IMR-90 (cell line): ENCODE data around the gene PAX5. TPM values are rescaled to one million over a fixed set of nuclear protein-coding genes. Genes with fewer than 3 reads are reported as not detected.

Experiments
- ATAC-seq: fragments of 200-7000 bp; cut with Tn5 transposase; 2 replicates; pipeline ENCODE4 v1.9.1; 2020; ENCODE audit warnings: low read depth, mild to moderate bottlenecking, moderate library complexity
- BruUV-seq: library from RNA; stranded (reverse); fragments of 400-500 nt; replicated peaks from 2 replicates; lab custom pipeline; 2021; lab: Mats Ljungman, UMichigan
- CTCF ChIA-PET: fragments of 300-600 bp; formaldehyde crosslinking; extraction: SDS; loops from one replicate; lab custom pipeline; 2021; ENCODE audit warnings: antibody characterized with exemption; lab: Yijun Ruan, JAX
- POLR2A ChIA-PET: fragments of 300-600 bp; sonication (Branson Sonifier 250); formaldehyde crosslinking; loops from one replicate; lab custom pipeline; 2022; ENCODE audit warnings: antibody characterized with exemption; ENCODE audit not compliant: unreplicated experiment; lab: Charles Lee
- DNase-seq: peaks from one replicate; pipeline ENCODE4 v3.0.0; 2013
- H2AFZ ChIP-seq: replicated peaks from 2 replicates; pipeline ENCODE3; 2013; ENCODE audit warnings: low read length, mild to moderate bottlenecking; ENCODE audit not compliant: poor library complexity
- H2AK5ac ChIP-seq: 2 replicates; pipeline ENCODE4 v1.6.1; 2013; ENCODE audit warnings: low read depth, low read length, inconsistent platforms
- H2AK9ac ChIP-seq: replicated peaks from 2 replicates; pipeline ENCODE3; 2013; ENCODE audit warnings: mild to moderate bottlenecking, low read depth, low read length, moderate library complexity; ENCODE audit not compliant: poor library complexity
- H2BK120ac ChIP-seq: 2 replicates; pipeline ENCODE4 v1.6.1; 2013; ENCODE audit warnings: low read depth, low read length, inconsistent platforms
- H2BK15ac ChIP-seq: 3 replicates; pipeline ENCODE4 v1.6.1; 2013; ENCODE audit warnings: low read depth, low read length, inconsistent platforms
- H2BK20ac ChIP-seq: 2 replicates; pipeline ENCODE4 v1.6.1; 2013; ENCODE audit warnings: low read depth, mild to moderate bottlenecking, inconsistent platforms, low read length, moderate library complexity
- H2BK5ac ChIP-seq: 2 replicates; pipeline ENCODE4 v1.6.1; 2013; ENCODE audit warnings: mild to moderate bottlenecking, low read depth, low read length, inconsistent platforms; ENCODE audit not compliant: poor library complexity, severe bottlenecking
- H3K14ac ChIP-seq: replicated peaks from 2 replicates; pipeline ENCODE4 v1.6.1; 2013; ENCODE audit warnings: low read depth, low read length, inconsistent platforms
- H3K18ac ChIP-seq: 2 replicates; pipeline ENCODE4 v1.6.1; 2013; ENCODE audit warnings: low read depth, low read length, control low read depth
- H3K23ac ChIP-seq: 2 replicates; pipeline ENCODE4 v1.6.1; 2013; ENCODE audit warnings: low read depth, low read length, inconsistent platforms
- H3K27ac ChIP-seq: 2 replicates; pipeline ENCODE4 v1.5.1; 2013; ENCODE audit warnings: mild to moderate bottlenecking, control low read depth, low read length; ENCODE audit not compliant: insufficient read depth
- H3K27me3 ChIP-seq: 2 replicates; pipeline ENCODE4 v1.6.1; 2013; ENCODE audit warnings: low read length; ENCODE audit not compliant: control insufficient read depth, insufficient read depth
- H3K36me3 ChIP-seq: 2 replicates; pipeline ENCODE4 v1.6.1; 2013; ENCODE audit warnings: low read length, mixed read lengths; ENCODE audit not compliant: control insufficient read depth, insufficient read depth
- H3K4ac ChIP-seq: 2 replicates; pipeline ENCODE4 v1.6.1; 2013; ENCODE audit warnings: low read depth, low read length, inconsistent platforms
- H3K4me1 ChIP-seq: 2 replicates; pipeline ENCODE4 v1.6.1; 2013; ENCODE audit warnings: low read length, mixed read lengths; ENCODE audit not compliant: control insufficient read depth, insufficient read depth
- H3K4me2 ChIP-seq: 2 replicates; pipeline ENCODE4 v1.6.1; 2013; ENCODE audit warnings: low read depth, mild to moderate bottlenecking, control low read depth, low read length, moderate library complexity
- H3K4me3 ChIP-seq: 2 replicates; pipeline ENCODE4 v1.5.1; 2013; ENCODE audit warnings: low read depth, mild to moderate bottlenecking, control low read depth, low read length, moderate library complexity; ENCODE audit not compliant: insufficient read depth
- H3K56ac ChIP-seq: 2 replicates; pipeline ENCODE4 v1.6.1; 2013; ENCODE audit warnings: low read length, inconsistent platforms; ENCODE audit not compliant: insufficient read depth; ENCODE audit errors: extremely low read depth
- H3K79me1 ChIP-seq, 2 experiments: 2 replicates each; pipeline ENCODE4 v1.6.1; 2013; ENCODE audit warnings: low read length in 2 of 2, inconsistent platforms in 1 of 2, low read depth in 1 of 2
- H3K9ac ChIP-seq: 2 replicates; pipeline ENCODE4 v1.6.1; 2013; ENCODE audit warnings: low read depth, low read length, control low read depth
- H3K9me1 ChIP-seq: 2 replicates; pipeline ENCODE4 v1.6.1; 2013; ENCODE audit warnings: low read length, inconsistent platforms; ENCODE audit not compliant: insufficient read depth
- H3K9me3 ChIP-seq: 2 replicates; pipeline ENCODE4 v1.6.1; 2013; ENCODE audit warnings: low read length; ENCODE audit not compliant: control insufficient read depth, insufficient read depth
- H4K20me1 ChIP-seq: 2 replicates; pipeline ENCODE4 v1.6.1; 2013; ENCODE audit warnings: low read length, inconsistent platforms; ENCODE audit not compliant: insufficient read depth
- H4K5ac ChIP-seq: 2 replicates; pipeline ENCODE4 v1.6.1; 2013; ENCODE audit warnings: mild to moderate bottlenecking, low read depth, low read length, control low read depth
- H4K8ac ChIP-seq, 2 experiments: 2 replicates each; pipeline ENCODE4 v1.6.1; 2013; ENCODE audit warnings: low read depth in 2 of 2, low read length in 2 of 2, control low read depth in 1 of 2, inconsistent platforms in 1 of 2
- H4K91ac ChIP-seq: 2 replicates; pipeline ENCODE4 v1.6.1; 2013; ENCODE audit warnings: low read depth, low read length, inconsistent platforms; ENCODE audit not compliant: insufficient read depth
- BHLHE40 ChIP-seq: fragments of 150-350 bp; IDR thresholded peaks from 2 replicates; pipeline ENCODE4 v1.6.1; 2016; ENCODE audit warnings: mild to moderate bottlenecking, low read depth, low read length
- CEBPB ChIP-seq: IDR thresholded peaks from 2 replicates; pipeline ENCODE4 v1.6.1; 2012; ENCODE audit warnings: low read depth, low read length, improper control_type of control experiment
- CHD1 ChIP-seq: IDR thresholded peaks from 2 replicates; pipeline ENCODE4 v1.6.1; 2012; ENCODE audit warnings: low read depth, low read length, improper control_type of control experiment
- FOS ChIP-seq: fragments of 150-350 bp; IDR thresholded peaks from 2 replicates; pipeline ENCODE4 v1.6.1; 2016; ENCODE audit warnings: low read depth, low read length
- MAFK ChIP-seq: IDR thresholded peaks from 2 replicates; pipeline ENCODE4 v1.6.1; 2012; ENCODE audit warnings: low read depth, low read length, improper control_type of control experiment
- MAZ ChIP-seq: IDR thresholded peaks from 2 replicates; pipeline ENCODE4 v1.6.1; 2012; ENCODE audit warnings: low read depth, mild to moderate bottlenecking, low read length, improper control_type of control experiment, moderate library complexity, borderline replicate concordance
- MXI1 ChIP-seq: IDR thresholded peaks from 2 replicates; pipeline ENCODE4 v1.6.1; 2012; ENCODE audit warnings: low read depth, mild to moderate bottlenecking, low read length, moderate library complexity, borderline replicate concordance
- NFE2L2 ChIP-seq: fragments of 150-350 bp; IDR thresholded peaks from 2 replicates; pipeline ENCODE4 v1.6.1; 2016; ENCODE audit warnings: low read depth, mild to moderate bottlenecking, low read length
- POLR2A ChIP-seq: IDR thresholded peaks from 2 replicates; pipeline ENCODE4 v1.6.1; 2012; ENCODE audit warnings: mild to moderate bottlenecking, low read depth, low read length
- RAD21 ChIP-seq: IDR thresholded peaks from 2 replicates; pipeline ENCODE4 v1.6.1; 2012; ENCODE audit warnings: low read length, improper control_type of control experiment
- RCOR1 ChIP-seq: IDR thresholded peaks from 2 replicates; pipeline ENCODE4 v1.6.1; 2012; ENCODE audit warnings: mild to moderate bottlenecking, low read length, improper control_type of control experiment; ENCODE audit not compliant: insufficient replicate concordance
- RFX5 ChIP-seq: IDR thresholded peaks from 2 replicates; pipeline ENCODE4 v1.8.0; 2012; ENCODE audit warnings: low read depth, mild to moderate bottlenecking, low read length, moderate library complexity
- SMC3 ChIP-seq: fragments of 150-350 bp; IDR thresholded peaks from 2 replicates; pipeline ENCODE4 v1.6.1; 2016; ENCODE audit warnings: low read depth, mild to moderate bottlenecking, antibody characterized with exemption, low read length, moderate library complexity
- WGBS, 2 experiments: methylation state at CpG; one replicate each; pipeline versions ENCODE4 v1.1.5 to v1.1.7; 2013; ENCODE audit warnings: missing lambda C conversion rate in 2 of 2; ENCODE audit not compliant: insufficient read length in 1 of 2; ENCODE audit errors: extremely low coverage in 2 of 2; 5-methylcytosine and 5-hydroxymethylcytosine counted together
- dilution Hi-C: fragments of 300-500 bp; cut with HindIII; formaldehyde crosslinking; loops from one replicate; pipeline ENCODE4 v1.14.3; 2018; ENCODE audit warnings: low sequenced_read_pairs; ENCODE audit not compliant: unreplicated experiment
- in situ Hi-C: fragments of 300-500 bp; cut with MboI; formaldehyde crosslinking; loops from 3 replicates; pipeline ENCODE4 v1.14.3; 2019; ENCODE audit warnings: low sequenced_read_pairs, inconsistent platforms, mixed read lengths
- intact Hi-C: fragments of 100-400 bp; cut with micrococcal nuclease; formaldehyde crosslinking; loops from 2 replicates; pipeline ENCODE4 v1.10.0; 2022
- polyA plus RNA-seq, 3 experiments: library from polyadenylated mRNA; depleted of rRNA; stranded (reverse); fragments of >200 nt; gene quantifications; 2 replicates each; pipeline ENCODE4 v1.2.3, GENCODE V29; 2012; ENCODE audit warnings: low replicate concordance in 1 of 3
- total RNA-seq: library from RNA; depleted of rRNA; stranded (reverse); fragments of >200 nt; gene quantifications from 2 replicates; pipeline ENCODE4 v1.2.3, GENCODE V29; 2012
- TF ChIP-seq, protein P1 (sequence below): fragments of 150-350 bp; IDR thresholded peaks from 2 replicates; pipeline ENCODE4 v1.6.1; 2016; ENCODE audit warnings: low read depth, mild to moderate bottlenecking, low read length, moderate library complexity, borderline replicate concordance
- TF ChIP-seq, protein P2 (sequence below): conservative IDR thresholded peaks from 2 replicates; pipeline ENCODE4 v1.5.1; 2012; ENCODE audit warnings: mild to moderate bottlenecking, low read depth, low read length, improper control_type of control experiment
- TF ChIP-seq, protein P3 (sequence below): fragments of 150-350 bp; IDR thresholded peaks from 2 replicates; pipeline ENCODE4 v1.6.1; 2017; ENCODE audit warnings: mild to moderate bottlenecking, antibody characterized with exemption, low read length, low read depth

Gene PAX5
- total and polyA plus RNA-seq, 2 of the 4 experiments (the other 2 are of a cell fraction), result not detected

DNA sequence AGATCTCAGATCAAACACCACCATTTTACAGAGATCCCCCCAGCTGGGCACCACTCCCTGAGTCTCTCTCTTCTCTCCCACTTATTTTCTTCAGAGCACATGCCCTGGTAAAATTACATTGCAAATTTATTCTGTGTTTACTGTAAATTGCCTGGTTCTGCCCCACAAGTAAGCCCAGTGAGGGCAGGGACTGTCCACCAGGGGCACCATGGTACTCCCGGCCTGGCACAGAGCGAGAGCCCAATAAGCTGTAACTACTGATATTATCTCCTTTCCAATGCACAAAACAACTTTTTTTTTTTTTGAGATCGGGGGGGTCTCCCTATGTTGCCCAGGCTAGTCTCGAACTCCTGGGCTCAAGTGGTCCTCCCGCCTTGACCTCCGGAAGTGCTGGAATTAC, 123.0 kb downstream of the PAX5 start:
- H3K4me1 ChIP-seq, result no peaks in the 10 kb centered on the region
- BruUV-seq, result no TSS peak
- no peak overlapping the region for H4K5ac ChIP-seq
- ATAC-seq, result no peak
- H2AFZ ChIP-seq, result no peak overlapping the region
- H3K4me2 ChIP-seq, result no peak overlapping the region
- no peak overlapping the region for H3K14ac ChIP-seq
- H3K9ac ChIP-seq, result no peak overlapping the region
- H2AK9ac ChIP-seq, result no peak overlapping the region
- no peak overlapping the region for H3K27ac ChIP-seq
- DNase-seq, result no peak
- H3K56ac ChIP-seq, result no peak overlapping the region
- no peak overlapping the region for H4K91ac ChIP-seq
- H3K27me3 ChIP-seq, result peaks cover 31% of the 10 kb centered on the region
- H3K36me3 ChIP-seq, result no peaks in the 10 kb centered on the region
- TF ChIP-seq RAD21, result no peak
- no peak for TF ChIP-seq SMC3
- TF ChIP-seq MXI1, result no peak
- TF ChIP-seq MAZ, result no peak
- no peak for TF ChIP-seq CEBPB
- no peak for TF ChIP-seq CHD1
- TF ChIP-seq MAFK, result no peak
- TF ChIP-seq, protein P1, sequence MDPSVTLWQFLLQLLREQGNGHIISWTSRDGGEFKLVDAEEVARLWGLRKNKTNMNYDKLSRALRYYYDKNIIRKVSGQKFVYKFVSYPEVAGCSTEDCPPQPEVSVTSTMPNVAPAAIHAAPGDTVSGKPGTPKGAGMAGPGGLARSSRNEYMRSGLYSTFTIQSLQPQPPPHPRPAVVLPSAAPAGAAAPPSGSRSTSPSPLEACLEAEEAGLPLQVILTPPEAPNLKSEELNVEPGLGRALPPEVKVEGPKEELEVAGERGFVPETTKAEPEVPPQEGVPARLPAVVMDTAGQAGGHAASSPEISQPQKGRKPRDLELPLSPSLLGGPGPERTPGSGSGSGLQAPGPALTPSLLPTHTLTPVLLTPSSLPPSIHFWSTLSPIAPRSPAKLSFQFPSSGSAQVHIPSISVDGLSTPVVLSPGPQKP, result no peak
- no peak for TF ChIP-seq NFE2L2
- no peak for TF ChIP-seq RFX5
- TF ChIP-seq POLR2A, result no peak
- TF ChIP-seq BHLHE40, result no peak
- TF ChIP-seq RCOR1, result no peak
- TF ChIP-seq, protein P2, sequence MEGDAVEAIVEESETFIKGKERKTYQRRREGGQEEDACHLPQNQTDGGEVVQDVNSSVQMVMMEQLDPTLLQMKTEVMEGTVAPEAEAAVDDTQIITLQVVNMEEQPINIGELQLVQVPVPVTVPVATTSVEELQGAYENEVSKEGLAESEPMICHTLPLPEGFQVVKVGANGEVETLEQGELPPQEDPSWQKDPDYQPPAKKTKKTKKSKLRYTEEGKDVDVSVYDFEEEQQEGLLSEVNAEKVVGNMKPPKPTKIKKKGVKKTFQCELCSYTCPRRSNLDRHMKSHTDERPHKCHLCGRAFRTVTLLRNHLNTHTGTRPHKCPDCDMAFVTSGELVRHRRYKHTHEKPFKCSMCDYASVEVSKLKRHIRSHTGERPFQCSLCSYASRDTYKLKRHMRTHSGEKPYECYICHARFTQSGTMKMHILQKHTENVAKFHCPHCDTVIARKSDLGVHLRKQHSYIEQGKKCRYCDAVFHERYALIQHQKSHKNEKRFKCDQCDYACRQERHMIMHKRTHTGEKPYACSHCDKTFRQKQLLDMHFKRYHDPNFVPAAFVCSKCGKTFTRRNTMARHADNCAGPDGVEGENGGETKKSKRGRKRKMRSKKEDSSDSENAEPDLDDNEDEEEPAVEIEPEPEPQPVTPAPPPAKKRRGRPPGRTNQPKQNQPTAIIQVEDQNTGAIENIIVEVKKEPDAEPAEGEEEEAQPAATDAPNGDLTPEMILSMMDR, result no peak
- no peak for TF ChIP-seq FOS
- TF ChIP-seq, protein P3, sequence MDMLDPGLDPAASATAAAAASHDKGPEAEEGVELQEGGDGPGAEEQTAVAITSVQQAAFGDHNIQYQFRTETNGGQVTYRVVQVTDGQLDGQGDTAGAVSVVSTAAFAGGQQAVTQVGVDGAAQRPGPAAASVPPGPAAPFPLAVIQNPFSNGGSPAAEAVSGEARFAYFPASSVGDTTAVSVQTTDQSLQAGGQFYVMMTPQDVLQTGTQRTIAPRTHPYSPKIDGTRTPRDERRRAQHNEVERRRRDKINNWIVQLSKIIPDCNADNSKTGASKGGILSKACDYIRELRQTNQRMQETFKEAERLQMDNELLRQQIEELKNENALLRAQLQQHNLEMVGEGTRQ, result no peak
- H2BK20ac ChIP-seq, result no peak overlapping the region
- no peaks in the 10 kb centered on the region for H4K20me1 ChIP-seq
- in situ Hi-C loops (no loop called here), intact Hi-C loops (no loop called here), dilution Hi-C loops (no loop called here)
- no peaks in the 10 kb centered on the region for H3K9me1 ChIP-seq
- no peak overlapping the region for H3K4me3 ChIP-seq
- H3K18ac ChIP-seq, result no peak overlapping the region
- H2BK15ac ChIP-seq, result no peak overlapping the region
- H2BK5ac ChIP-seq, result no peak overlapping the region
- 64% methylated on average over 3 of the region's 6 CpGs; no CpG with 5 or more reads in 1 of the 2 experiments for WGBS, 2 experiments
- H2AK5ac ChIP-seq, result no peak overlapping the region
- ChIA-PET CTCF (no interaction called here), POLR2A (no interaction called here)
- no peak overlapping the region for H3K23ac ChIP-seq
- H4K8ac ChIP-seq, result no peak overlapping the region
- H2BK120ac ChIP-seq, result no peak overlapping the region
- H3K9me3 ChIP-seq, result no peaks in the 10 kb centered on the region
- H3K79me1 ChIP-seq, result no peaks in the 10 kb centered on the region
- no peak overlapping the region for H3K4ac ChIP-seq
